Thyroid gland (tissue), 4 donors: ENCODE results near the gene THRB. TPM values are rescaled to one million over a fixed set of nuclear protein-coding genes. Genes with fewer than 3 reads are reported as not detected.

Experiments used
- DNase-seq, 2 donors: peaks; one replicate each; pipeline ENCODE4 v3.0.0-alpha.2; 2019
- H3K27ac ChIP-seq, 3 donors: fragments of 200-600 bp; sonication (generic); 1 replicate in 2 of 3; 2 replicates in 1 of 3; pipeline ENCODE4 v1.5.1; 2016 to 2019; ENCODE audit warnings: mild to moderate bottlenecking in 1 of 3, moderate library complexity in 1 of 3
- H3K27me3 ChIP-seq: fragments of 200-600 bp; sonication (generic); one replicate; pipeline ENCODE4 v1.5.1; 2019
- H3K36me3 ChIP-seq, 2 donors: fragments of 200-600 bp; sonication (generic); one replicate each; pipeline ENCODE4 v1.5.1; 2016 to 2019
- H3K4me1 ChIP-seq, 2 donors: fragments of 200-600 bp; sonication (generic); one replicate each; pipeline ENCODE4 v1.5.1; 2017 to 2019
- H3K4me3 ChIP-seq, 3 donors: fragments of 200-600 bp; sonication (generic); replicated peaks in 1 of 3; 1 replicate in 2 of 3; 2 replicates in 1 of 3; pipeline ENCODE4 v1.5.1; 2016; ENCODE audit warnings: mild to moderate bottlenecking in 1 of 3
- H3K9me3 ChIP-seq: fragments of 200-600 bp; sonication (generic); one replicate; pipeline ENCODE4 v1.5.1; 2017
- POLR2A ChIP-seq, 2 donors: fragments of 450-650 bp; IDR thresholded peaks; one replicate each; pipeline ENCODE4 v1.6.1; 2017; ENCODE audit warnings: antibody characterized with exemption in 2 of 2, mild to moderate bottlenecking in 2 of 2, moderate library complexity in 1 of 2
- WGBS, 2 donors: methylation state at CpG; one replicate each; pipeline ENCODE4 v1.1.5; 2017; 5-methylcytosine and 5-hydroxymethylcytosine counted together
- intact Hi-C: fragments of 100-400 bp; cut with DNase I; formaldehyde crosslinking; loops from one replicate; pipeline ENCODE4 v1.15.1; 2023
- total RNA-seq, 4 donors: library from RNA; depleted of rRNA; stranded (reverse); fragments of >200 nt; gene quantifications; one replicate each; pipeline ENCODE4 v1.2.3, GENCODE V29; 2016
- TF ChIP-seq, protein P1 (sequence below), 6 experiments: fragments of 200-600 bp in 3 of 6; fragments of 450-650 bp in 3 of 6; sonication (generic) in 3 of 6; IDR thresholded peaks; one replicate each; pipeline ENCODE4 v1.5.1; 2016 to 2019; ENCODE audit warnings: antibody characterized with exemption in 6 of 6, mild to moderate bottlenecking in 2 of 6, inconsistent platforms in 1 of 6, moderate library complexity in 1 of 6

The THRB gene
- total RNA-seq, 4 donors from 2014 or later = 11.1 to 33.2 (median 13.4) TPM

DNA sequence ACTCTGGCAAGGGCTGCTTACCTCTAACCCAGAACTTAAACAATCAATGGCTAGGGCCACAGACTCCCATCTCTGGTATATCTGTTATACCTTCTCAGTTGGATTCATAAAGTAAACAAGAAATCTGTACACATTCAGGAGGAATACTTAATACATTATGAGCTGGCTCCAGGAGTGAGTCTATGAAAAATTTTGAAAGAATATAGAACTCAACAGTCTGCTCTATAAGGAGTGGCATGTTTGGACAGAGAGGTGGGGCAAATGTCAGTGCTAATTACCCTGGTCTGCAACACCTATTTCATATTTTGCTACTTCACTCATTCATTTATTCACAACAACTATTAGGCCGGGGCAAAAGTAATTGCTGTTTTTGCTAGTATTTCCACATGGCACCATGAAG is 245.1 kb downstream of the THRB start:
- 98 to 100% methylated on average over 1 of the region's 1 CpG for WGBS, 2 donors
- Histone ChIP-seq H3K36me3 (no peaks in the 10 kb centered on the region), H3K4me3 (no peak overlapping the region), H3K27me3 (no peaks in the 10 kb centered on the region), H3K4me1 (no peaks in the 10 kb centered on the region), H3K9me3 (no peaks in the 10 kb centered on the region), H3K27ac (no peak overlapping the region)
- intact Hi-C loops = no loop called here
- TF ChIP-seq, protein P1, sequence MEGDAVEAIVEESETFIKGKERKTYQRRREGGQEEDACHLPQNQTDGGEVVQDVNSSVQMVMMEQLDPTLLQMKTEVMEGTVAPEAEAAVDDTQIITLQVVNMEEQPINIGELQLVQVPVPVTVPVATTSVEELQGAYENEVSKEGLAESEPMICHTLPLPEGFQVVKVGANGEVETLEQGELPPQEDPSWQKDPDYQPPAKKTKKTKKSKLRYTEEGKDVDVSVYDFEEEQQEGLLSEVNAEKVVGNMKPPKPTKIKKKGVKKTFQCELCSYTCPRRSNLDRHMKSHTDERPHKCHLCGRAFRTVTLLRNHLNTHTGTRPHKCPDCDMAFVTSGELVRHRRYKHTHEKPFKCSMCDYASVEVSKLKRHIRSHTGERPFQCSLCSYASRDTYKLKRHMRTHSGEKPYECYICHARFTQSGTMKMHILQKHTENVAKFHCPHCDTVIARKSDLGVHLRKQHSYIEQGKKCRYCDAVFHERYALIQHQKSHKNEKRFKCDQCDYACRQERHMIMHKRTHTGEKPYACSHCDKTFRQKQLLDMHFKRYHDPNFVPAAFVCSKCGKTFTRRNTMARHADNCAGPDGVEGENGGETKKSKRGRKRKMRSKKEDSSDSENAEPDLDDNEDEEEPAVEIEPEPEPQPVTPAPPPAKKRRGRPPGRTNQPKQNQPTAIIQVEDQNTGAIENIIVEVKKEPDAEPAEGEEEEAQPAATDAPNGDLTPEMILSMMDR (IDR thresholded peaks at IDR 0.05) = no peak
- TF ChIP-seq POLR2A (IDR thresholded peaks at IDR 0.05) = no peak
- no peak for DNase-seq

DNA sequence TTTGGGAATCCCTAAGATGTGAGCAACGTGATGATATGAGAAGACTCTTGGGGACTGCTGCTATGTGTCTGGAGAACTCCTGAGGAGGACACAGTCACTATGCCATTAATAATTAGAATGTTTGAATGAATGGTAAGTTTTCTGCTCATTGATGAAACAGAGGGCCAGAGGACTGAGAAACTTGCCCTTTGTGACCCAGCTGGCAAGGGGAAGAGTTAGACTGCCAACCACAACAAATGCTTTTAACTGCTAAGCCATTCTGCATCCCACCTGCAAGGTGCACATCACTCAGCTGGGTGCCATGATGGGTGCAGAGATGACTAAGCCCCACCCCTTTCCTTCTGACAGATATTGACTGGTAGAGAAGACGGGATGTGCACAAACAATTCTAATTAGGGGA is 249.6 kb downstream of the THRB start:
- Histone ChIP-seq H3K27me3 (no peaks in the 10 kb centered on the region), H3K36me3 (no peaks in the 10 kb centered on the region), H3K9me3 (no peaks in the 10 kb centered on the region), H3K4me3 (no peak overlapping the region), H3K4me1 (no peaks in the 10 kb centered on the region), H3K27ac (no peak overlapping the region)
- 93 to 98% methylated on average over 2 of the region's 2 CpGs for WGBS, 2 donors
- DNase-seq = no peak
- TF ChIP-seq, protein P1 (IDR thresholded peaks at IDR 0.05) = no peak
- no peak for TF ChIP-seq POLR2A (IDR thresholded peaks at IDR 0.05)
- intact Hi-C loops = no loop called here

DNA sequence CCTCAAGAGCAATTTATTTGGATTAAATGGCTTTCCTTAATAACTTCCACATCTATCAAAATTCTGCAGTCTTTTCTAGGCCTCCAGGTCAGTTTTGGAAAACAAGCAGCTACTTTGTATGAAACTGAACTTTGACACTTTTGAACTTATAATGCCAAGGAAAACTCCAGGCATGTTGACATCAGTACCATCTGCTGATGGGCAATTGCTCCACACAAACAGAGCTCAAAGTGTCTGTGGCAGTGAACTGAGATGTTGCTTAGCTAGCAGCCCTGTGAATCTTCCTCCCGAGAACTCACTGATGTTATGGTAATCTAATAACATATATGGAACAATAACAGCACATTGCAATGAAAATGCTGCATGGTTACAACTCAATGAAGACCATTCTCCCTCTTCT is 250.2 kb downstream of the THRB start:
- no peak for DNase-seq
- H3K36me3 ChIP-seq = no peaks in the 10 kb centered on the region
- H3K27ac ChIP-seq = no peak overlapping the region
- H3K4me3 ChIP-seq = no peak overlapping the region
- TF ChIP-seq POLR2A (IDR thresholded peaks at IDR 0.05) = no peak
- TF ChIP-seq, protein P1 (IDR thresholded peaks at IDR 0.05) = no peak
- intact Hi-C loops = no loop called here
- H3K4me1 ChIP-seq = no peaks in the 10 kb centered on the region
- H3K9me3 ChIP-seq = no peaks in the 10 kb centered on the region
- H3K27me3 ChIP-seq = no peaks in the 10 kb centered on the region
- WGBS, 2 donors = 100% methylated on average over 1 of the region's 1 CpG

DNA sequence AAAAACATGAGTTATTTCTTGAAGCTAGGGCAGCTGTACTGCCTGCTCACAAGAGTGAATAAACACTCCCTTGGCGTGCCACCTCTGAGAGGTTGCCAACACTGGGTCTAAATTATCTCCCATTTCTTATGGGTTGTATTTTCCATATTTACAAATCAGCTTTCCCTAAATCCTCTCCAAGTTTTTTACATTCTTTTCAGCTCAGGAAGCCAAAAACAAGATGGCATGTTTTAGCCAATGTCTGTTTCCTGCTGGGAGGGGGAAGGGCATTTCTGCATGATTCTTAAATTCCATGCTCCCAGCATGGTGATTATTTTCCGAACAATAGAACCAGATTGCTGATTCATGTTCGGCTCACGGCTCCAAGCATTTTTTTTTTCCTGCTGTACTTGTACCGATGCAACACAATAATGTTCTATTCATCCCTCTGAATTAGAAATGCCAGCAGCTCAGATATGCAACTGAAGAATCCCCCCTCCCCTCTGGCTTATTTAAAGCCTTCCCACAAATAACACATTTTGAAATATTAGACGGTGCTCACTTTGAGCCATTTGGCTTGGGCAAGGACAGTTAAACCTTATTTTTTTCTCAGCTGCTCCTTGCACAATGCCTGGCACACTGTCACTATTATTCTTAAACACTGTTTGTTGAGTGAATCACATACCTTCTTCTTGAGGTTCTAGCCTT is 252.5 kb downstream of the THRB start:
- H3K36me3 ChIP-seq = no peaks in the 10 kb centered on the region
- H3K27ac ChIP-seq = no peak overlapping the region
- no peaks in the 10 kb centered on the region for H3K4me1 ChIP-seq
- no peaks in the 10 kb centered on the region for H3K27me3 ChIP-seq
- 64 to 65% methylated on average over 6 of the region's 6 CpGs for WGBS, 2 donors
- TF ChIP-seq, protein P1 (IDR thresholded peaks at IDR 0.05) = no peak
- no peak for TF ChIP-seq POLR2A (IDR thresholded peaks at IDR 0.05)
- no peak for DNase-seq
- H3K9me3 ChIP-seq = no peaks in the 10 kb centered on the region
- intact Hi-C loops = no loop called here
- H3K4me3 ChIP-seq = no peak overlapping the region

DNA sequence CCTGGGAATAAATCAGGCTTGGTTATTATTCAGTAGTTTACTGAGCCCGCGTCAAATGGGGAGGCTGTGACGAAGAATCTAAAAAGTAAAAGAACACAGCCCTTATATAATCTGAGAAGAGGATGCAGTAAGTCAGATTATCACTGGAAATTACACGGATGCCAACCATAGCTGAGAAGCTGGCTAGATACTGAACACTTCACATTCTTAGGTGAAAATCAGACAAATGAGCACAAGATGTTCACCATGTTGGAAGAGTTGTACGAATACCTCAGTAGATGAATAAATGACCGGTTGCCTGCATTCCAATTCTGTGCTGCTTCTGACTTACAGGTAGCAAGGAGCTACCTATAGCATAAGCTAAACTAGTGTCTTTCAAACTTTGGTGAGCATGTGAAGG is 254.3 kb downstream of the THRB start:
- TF ChIP-seq, protein P1 (IDR thresholded peaks at IDR 0.05) = no peak
- TF ChIP-seq POLR2A (IDR thresholded peaks at IDR 0.05) = no peak
- Histone ChIP-seq H3K36me3 (no peaks in the 10 kb centered on the region), H3K9me3 (no peaks in the 10 kb centered on the region), H3K4me1 (no peaks in the 10 kb centered on the region), H3K27me3 (no peaks in the 10 kb centered on the region), H3K27ac (no peak overlapping the region), H3K4me3 (no peak overlapping the region)
- intact Hi-C loops = no loop called here
- WGBS, 2 donors = 93 to 95% methylated on average over 6 of the region's 6 CpGs
- DNase-seq = no peak
